Measurements from ENCODE around the gene CYTH1.

GRCh38 chr17:78793968-78794367 lies 11.9 kb upstream of the CYTH1 start:
- no peak for TF ChIP-seq POLR2AphosphoS5 (IDR thresholded peaks at IDR 0.05)
- TF ChIP-seq SMC3 (conservative IDR thresholded peaks at IDR 0.05; ENCODE audit: poor library complexity), result no peak
- TF ChIP-seq CTCF (IDR thresholded peaks at IDR 0.05; ENCODE audit: poor library complexity, severe bottlenecking), result no peak

All from neural cell (in vitro differentiated cells).